RPMI7951 (cell line): Measurements from ENCODE around the gene MPHOSPH9. TPM values are rescaled to one million over a fixed set of nuclear protein-coding genes. Genes with fewer than 3 reads are reported as not detected.
A peak's percentile ranks its signal among the peaks of the same experiment; 100 is the strongest.
"Not testable (repeated sequence)": the region's sequence is repeated elsewhere in the genome, so short reads cannot be mapped to it uniquely, and the experiment has no call there.

ENCODE experiments used
- DNase-seq: peaks from one replicate; pipeline ENCODE4 v3.0.0-alpha.2; 2012; ENCODE audit warnings: low read depth
- total RNA-seq: library from RNA; depleted of rRNA; stranded (reverse); fragments of >200 nt; shearing (Covaris generic); gene quantifications from 2 replicates; pipeline ENCODE4 v1.2.3, GENCODE V29; 2014

MPHOSPH9 gene
- total RNA-seq, 1 experiment from 2014 or later: 66.7 TPM

DNA sequence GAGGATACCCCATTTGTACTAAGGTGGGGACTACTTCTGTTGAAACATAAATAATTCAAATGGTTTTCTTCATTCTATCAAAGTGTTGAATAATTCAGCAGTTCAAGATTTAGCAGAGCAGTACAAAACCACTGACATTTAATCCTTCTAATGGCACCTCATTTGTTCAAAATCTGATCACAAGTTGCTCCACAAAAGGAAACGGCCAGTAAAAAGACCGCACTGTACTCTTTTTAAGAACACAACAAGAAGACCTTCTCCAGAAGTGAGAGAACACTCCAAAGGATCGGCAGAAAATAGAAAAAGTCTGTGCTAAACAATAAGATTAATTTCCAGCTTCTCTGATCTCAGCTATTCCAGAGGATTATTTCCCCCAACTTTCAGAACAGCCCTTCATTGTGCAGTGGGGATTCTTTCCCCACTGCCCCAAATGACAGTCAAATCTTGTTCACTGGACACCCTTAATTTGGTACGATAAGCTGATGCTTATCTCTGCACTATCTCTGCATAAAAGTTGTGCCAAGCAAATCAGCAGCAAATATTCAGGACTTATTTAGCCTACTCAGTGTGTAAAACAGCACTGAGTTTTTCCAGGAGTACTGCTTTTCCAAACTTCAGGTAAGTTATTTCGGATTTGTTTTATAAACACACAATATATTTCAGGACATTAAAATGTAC is 5.2 kb downstream of the MPHOSPH9 start:
- no peak for DNase-seq

DNA sequence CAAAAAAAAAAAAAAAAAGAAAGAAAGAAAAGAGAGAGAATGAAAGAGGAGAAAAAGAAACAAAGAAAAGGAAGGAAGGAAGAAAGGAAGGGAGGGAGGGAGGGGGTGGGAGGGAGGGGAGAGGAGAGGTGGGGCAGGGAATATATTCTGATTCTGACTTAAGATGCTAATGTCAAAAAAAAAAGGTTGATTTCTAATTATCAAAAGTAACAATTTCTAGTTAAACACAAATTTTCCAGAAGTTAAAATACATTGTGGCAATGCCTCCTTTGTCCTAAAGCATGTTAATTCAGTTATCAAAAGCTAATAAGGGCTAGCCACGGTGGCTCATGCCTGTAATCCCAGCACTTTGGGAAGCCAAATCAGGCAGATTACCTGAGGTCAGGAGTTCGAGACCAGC is 7.5 kb downstream of the MPHOSPH9 start:
- no peak for DNase-seq

DNA sequence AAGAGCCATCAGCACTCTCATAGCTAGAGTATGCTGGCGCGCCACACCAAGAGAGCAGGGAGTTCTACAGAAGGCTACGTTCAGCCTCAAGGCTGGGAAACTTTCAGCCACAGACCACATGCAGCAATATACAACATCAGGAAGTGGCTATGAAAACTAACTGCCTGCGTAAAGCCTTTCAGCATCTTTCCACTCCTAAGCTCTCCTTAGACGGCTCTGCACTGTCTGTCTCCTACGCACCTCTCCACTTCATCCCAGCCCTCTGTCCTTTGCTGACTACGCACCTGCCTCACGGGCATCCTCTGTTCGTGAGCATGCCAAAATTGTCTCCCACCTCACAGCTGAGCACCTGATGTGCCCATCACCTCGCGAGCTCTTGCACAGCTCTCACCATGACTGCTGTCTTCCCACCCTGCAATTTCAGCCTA is 9.7 kb downstream of the MPHOSPH9 start:
- DNase-seq: no peak

DNA sequence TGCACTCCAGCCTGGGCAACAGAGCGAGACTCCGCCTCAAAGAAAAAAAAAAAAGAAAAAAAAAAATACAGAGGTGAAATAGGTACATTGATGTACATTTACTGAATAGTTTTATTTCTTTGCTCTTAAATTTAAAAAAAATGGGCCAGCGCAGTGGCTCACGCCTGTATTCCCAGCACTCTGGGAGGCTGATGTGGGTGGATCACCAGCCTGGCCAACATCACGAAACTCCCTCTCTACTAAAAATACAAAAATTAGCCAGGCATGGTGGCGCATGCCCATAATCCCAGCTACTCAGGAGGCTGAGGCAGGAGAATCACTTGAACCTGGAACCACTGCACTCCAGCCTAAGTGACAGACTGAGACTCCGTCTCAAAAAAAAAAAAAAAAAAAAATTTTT is 25.1 kb downstream of the MPHOSPH9 start:
- DNase-seq: not testable (repeated sequence)

DNA sequence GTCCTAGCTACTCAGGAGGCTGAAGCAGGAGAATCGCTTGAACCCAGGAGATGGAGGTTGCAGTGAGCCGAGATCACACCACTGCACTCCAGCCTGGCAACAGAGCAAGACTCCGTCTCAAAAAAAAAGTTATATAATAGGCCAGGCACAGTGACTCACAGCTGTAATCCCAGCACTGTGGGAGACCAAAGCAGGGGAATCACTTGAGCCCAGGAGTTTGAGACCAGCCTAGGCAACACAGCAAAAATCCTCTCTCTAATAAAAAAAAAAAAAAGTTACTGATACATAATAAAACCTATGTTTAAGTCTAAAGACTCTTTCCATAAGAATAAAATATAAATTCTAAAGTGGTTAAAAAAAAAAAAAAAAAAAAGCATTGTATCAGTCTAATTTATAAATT is 26.1 kb downstream of the MPHOSPH9 start:
- not testable (repeated sequence) for DNase-seq

DNA sequence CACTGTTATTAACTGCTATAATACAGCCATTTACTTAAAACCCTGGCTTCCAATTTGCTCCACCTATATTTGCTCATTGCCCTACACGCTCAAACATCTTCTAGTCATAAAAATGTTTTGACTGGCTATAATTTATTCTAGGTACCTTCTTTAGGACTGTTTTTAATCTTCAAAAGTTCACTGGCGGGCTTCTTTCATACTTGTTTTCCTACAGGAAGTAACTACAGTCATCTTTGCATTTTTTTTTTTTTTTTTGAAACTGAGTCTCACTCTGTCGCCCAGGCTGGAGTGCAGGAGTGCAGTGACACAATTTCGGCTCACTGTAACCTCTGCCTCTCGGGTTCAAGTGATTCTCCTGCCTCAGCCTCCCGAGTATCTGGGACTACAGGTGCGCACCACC is 32.5 kb downstream of the MPHOSPH9 start:
- DNase-seq: no peak

DNA sequence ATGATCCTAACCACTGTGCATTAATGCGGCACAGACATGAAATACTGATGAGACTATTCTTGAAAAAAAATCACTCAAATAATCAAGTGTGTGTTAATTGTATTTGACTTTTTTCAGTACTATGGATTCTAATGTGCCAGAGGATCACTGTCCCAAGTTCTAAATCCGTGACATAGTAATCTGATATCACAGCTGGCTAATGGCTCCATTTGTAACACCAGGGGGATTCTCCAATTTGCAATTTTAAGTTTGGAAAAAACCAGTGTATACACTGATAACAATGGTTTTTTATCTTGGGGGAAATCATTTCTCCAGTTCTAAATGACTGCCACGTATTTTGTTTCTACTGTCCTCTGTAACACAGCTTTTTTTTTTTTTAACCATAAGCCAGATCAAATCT is 33.0 kb downstream of the MPHOSPH9 start:
- no peak for DNase-seq

DNA sequence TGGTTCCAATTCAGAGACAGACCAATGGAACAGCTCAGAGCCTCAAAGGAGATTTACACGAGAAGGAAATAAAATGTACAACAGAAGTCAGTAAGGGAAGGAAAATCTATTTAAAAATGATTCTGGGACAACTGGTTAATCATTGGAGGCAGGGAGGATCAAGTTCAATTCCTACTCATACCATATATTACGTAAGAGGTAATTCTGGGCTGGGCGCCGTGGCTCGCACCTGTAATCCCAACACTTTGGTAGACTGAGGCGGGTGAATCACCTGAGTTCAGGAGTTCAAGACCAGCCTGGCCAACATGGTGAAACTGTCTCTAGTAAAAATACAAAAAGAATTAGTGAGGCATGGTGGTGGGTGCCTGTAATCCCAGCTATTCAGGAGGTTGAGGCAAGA is 45.3 kb downstream of the MPHOSPH9 start:
- no peak for DNase-seq

DNA sequence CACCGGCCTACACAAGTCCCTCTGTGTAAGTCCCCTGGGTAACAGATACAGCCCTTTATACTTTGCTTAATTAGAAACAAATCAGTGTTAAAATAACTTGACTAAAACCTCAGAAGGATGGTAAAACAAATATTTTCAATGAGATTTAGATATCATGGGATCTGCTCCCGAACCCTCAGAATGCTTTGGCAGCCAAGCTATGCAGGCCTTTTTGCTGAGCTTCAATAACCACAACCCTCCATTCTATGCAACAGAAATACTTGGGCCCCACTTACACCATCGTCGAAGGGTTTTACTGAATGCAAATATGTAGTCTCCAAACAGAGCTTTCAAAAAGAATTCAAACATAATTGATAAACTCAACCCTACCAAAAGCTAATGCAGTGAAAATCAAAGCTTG is 52.8 kb downstream of the MPHOSPH9 start:
- DNase-seq: no peak

DNA sequence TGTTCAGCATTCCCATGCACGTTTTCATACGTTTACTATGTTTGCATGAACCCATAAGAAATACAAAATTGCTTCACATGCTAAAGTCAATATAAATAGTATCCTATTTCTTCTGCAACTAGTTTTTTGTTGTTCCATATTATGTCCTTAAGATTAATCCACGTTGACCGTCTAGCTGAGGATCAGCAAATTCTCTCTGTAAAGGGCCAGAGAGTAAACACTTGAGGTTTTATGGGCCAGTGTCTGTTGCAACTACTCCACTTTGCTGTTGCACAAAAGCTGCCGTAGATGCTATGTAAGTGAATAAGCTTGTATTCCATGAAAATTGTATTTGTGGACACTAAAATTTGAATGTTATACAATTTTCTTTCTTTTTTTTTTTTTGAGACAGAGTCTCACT is 61.0 kb downstream of the MPHOSPH9 start:
- DNase-seq: no peak

DNA sequence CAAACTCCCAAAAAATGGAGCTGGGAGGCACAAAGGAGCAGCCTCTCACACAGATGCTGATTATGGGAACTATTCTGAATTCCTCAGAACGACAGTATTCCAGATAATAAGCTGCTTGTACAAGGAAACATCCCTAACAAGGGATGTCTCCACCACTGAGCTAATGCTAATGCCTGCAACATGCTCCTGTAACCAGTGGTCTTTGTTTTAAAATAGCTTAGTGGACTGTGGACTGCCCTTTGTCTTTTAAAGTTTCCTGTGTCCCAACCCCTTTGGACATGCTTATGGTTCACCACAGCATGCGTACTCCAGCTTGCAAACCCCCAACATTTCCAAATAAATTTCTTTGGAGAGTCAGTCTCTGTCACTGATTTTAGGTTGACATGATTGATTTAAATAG is 65.6 kb downstream of the MPHOSPH9 start:
- no peak for DNase-seq

DNA sequence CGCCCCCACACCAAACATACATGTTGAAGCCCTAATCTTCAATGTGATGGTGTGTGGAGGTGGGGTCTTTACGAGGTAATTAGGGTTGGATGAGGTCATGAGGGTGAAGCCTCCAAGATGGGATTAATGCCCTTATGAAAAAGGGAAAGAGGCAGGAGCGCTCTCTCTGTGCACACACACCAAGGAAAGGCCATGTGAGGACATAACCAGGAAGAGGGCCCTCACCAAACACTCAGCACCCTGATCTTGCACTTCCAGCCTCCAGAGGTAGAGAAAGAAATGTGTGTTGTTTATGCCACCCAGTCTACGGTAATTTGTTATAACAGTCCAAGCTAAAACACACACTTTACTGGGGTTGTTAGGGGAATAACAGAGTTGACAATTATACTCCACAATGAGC is 67.4 kb downstream of the MPHOSPH9 start:
- no peak for DNase-seq

DNA sequence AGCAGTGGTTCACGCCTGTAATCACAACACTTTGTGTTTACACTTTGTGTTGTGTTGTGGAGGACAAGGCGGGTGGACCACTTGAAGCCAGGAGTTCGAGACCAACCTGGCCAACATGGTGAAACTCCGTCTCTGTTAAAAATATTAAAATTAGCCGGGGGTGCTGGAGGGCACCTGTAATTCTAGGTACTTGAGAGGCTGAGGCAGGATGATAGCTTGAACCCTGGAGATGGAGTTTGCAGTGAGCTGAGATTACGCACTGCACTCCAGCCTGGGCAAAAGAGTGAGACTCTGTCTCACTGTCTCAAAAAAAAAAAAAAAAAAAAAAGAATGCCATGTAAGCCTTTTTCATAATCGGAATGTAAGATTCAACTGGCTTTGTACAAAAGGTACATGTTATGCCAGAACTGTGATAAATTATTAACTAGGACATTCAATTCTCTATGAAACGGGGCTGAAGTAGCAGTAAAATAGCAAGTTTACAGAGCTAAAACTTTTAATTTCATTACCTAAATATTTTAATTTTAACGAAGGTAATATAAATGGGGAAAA is 68.2 kb downstream of the MPHOSPH9 start:
- no peak for DNase-seq

DNA sequence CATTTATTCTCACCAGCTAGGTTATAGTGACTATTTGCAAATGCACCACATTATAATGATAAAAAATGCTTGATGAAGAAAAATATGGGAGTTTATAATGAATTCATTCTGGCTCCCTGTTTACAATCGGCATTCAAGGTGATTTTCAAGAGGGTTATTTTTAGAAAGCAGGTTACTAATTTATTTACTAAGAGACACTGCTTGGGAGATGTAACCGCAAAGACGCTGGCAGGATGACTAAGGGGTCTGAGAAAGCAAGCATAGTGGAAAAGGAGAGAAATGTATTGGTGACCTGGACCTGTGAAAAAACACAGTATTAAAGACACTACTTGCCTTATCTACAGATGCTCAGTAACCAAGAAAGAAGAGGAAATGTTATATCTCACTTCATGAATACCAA is 68.7 kb downstream of the MPHOSPH9 start:
- no peak for DNase-seq

DNA sequence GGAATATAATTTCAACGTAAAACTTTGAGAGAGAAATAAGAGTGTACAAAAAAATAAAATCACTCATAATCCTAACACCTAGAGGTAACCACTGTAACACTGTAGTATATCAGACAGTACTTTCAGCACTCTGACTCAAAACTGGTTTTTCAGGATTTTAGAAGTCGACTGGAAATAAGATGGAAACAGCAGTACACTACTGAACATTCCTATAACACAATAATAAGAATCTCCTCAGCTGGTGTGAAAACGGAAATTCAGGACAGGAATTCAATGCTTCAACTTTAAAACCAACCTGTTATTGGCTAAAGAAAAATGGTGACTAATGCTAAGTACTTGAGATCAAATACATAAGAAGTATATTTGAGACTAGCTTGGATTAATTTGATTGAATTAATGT is 69.7 kb downstream of the MPHOSPH9 start:
- DNase-seq: no peak

DNA sequence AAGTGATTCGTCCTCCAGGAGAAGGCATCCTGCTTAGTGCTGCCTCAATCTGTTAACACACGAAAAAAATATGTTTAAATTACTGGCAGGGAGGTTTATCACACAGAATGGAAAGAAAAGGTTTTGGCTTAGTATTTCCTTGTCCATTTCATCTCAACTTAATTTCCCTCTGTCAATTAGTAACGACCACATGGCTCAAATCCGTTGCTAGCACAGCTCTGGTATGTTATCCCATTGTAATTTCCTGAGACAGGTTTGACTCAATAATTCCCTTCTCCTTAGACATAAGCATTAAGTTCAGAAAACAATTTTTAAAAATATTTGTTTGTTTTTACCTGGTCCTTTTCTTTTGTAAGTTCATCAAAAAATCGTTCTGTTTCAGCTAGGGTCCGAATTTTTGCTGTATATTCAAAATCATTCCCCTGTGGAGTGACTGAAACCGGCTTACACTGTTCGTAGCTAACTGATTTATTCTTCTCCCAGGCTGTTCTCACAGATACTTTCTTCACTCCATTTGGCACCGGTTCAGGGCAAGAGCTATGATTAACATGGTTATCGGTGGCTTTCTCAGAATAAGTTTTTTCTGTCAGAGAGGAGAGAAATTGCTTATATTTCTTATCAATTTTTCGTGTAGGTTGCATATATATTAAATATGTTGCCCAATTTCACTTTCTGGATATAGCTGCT is 72.0 kb downstream of the MPHOSPH9 start:
- DNase-seq: no peak

DNA sequence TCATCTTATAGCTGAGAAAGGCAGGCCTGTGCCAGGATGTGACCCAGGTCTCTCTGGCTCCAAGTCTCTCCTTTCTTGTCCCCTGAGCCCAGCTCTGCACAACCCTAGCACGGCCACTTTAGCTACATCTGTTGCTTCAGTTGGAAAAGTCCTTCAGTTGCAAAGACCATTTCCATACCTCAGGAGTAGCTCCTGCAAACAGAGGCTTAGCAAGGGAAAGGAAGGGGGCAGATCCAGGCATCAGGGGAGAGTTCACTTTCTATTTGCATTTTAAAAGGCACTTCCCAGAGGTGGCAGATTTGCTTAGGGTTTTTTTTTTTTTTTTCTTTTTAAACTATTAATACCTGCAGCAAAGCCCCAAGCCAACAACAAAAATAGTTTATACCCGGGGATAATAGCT is 79.0 kb downstream of the MPHOSPH9 start:
- no peak for DNase-seq

DNA sequence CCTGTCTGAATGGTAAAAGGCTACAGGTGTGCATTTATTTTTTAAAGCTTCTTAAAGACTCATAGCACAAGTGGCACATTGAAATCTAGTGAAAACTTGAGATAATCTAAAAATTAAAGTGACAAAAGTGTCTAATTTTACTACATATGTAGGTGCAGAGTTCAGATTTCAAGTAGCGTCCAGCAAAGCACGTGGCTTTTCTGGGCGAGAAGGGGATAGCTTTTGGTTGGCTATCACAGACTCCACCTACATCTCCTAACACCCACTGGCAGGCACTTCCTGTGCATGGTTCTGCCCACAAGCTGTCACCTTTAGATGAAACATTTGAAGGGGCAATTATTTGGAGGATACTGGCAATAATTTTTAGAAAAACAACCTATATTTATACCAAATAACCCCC is 80.1 kb downstream of the MPHOSPH9 start:
- DNase-seq: no peak

DNA sequence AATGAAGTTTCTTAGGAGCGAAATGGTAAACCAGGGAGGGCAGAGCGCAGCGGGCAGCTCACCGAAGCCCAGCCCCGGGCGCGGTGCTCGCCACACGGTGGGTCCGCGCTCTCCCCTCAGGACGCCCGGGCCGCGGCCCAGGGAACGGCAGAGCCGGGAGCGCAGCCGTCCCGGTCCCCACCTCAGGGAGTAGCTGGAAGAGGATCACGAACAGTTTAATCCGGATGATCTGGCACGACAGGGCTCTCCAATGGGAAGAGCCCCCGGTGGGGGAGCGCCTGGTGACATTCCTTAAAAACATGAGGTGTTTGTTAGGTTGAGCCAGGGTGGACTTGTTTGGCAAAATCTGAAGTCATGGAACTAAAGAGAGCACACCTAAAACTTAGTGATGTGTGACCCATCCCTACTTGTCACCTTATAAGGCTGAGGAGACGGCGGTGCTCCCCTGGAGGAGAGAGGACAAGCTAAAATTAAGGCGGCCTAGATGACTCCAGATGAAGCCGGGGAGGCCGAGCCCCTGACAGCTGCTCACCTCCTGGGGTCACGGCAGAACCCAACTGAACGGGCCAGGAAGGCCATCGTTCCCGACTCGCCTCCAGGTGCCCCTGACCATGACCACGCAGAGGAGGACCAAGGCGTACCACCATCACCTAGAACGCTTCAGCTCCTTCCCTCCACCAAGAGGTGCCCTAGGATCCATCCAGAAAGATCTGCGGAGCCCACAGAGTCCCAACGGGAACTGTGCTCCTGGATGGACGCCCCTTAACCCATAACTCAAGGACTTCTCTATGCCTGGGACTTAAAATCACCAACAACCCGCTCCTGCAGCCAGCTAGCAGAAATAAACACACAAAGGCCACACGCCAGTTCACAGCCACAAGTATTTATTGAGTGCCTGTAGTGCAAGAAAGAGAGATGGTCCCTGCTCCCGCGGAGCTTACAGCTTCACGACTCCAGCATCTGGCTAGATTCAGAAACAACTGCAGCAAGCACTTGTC is 81.2 kb downstream of the MPHOSPH9 start:
- peak; percentile 20 for DNase-seq

DNA sequence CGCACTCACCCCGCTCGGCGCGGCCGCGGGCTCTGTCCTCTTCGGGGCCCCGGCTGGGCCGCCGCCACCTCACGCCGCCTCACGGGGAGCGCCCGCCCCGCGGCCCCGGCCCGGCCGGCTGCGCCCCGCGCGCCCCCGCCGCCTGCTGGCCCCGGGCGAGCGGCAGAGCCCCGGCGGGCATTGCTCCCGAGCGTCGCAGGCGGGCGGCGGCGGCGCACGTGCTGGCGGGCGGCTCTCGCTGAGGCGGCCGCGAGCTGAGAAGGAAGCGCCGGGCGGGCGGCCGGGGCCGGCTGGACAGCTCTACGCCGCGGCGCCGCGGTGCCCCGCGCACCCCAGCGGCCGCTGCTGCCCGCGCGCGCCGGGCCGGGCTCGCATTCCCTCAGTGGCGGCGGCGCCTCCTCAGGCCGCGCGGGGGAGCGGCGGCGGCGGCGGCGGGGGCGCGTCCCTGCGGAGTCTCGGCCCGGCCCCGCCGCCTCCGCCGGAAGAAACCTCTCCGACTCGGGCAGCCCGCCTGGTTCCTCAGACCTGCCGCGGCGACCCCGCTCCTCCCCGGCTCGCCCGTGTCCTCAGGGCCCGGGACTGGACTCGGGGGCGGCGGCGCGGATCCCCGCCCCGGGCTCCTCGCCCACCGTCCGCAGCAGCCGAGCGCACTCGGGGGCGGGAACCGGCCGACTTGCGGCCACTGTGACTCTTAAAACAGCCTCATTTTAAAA is 82.0 kb downstream of the MPHOSPH9 start, which contains the start of gene PITPNM2:
Gene PITPNM2, minus strand, starts transcription at position 347 of the 713 bp plus-strand sequence. CDS start 116,500 bp downstream, outside the sequence.
- peak; percentile 64 for DNase-seq

DNA sequence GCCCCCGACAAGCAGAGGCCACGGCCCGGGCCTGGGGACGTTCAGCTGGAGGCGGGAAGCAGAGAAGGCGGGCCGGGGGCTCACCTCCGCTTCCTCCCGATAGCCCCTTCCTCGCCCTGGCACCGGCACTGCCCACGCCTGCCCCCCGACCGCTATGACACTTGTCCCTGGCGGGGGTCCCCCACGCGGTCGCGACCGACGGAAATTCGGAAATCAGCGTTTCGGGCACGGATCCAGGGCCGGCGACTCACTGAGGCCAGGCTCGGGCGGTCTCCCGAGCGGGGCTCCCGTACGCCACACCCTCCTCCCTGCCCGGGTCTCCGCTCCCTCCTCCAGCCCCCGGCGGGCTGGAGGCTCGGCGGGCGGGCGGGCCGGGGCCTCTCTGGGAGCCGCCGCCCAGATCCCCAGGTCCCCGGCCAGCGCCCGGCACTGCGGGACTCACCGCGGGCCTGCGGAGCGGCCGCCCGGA is 82.6 kb downstream of the MPHOSPH9 start:
- DNase-seq: peak; percentile 27
